Activated CD4-positive, alpha-beta T cell treated with anti-CD3 and anti-CD28 coated beads, Interleukin-2, amount 10 ng/mL, durations not matched to agents 7 days and 5 days (primary cell): ENCODE results near the gene MYO7B. TPM values are rescaled to one million over a fixed set of nuclear protein-coding genes. Genes with fewer than 3 reads are reported as not detected.

Source experiments
- CTCF ChIA-PET: fragments of 350-600 bp; sonication (Branson Sonifier 250); formaldehyde crosslinking; loops from one replicate; lab custom pipeline; 2021; ENCODE audit warnings: antibody characterized with exemption; lab: Charles Lee
- POLR2A ChIA-PET: fragments of 350-600 bp; sonication (Branson Sonifier 250); formaldehyde crosslinking; loops from one replicate; lab custom pipeline; 2021; ENCODE audit warnings: antibody characterized with exemption; lab: Charles Lee
- DNase-seq: peaks from one replicate; pipeline ENCODE4 v3.0.0-alpha.2; 2020
- H3K27ac Mint-ChIP-seq: one replicate; pipeline ENCODE4 v1.8.0; 2021; ENCODE audit warnings: mild to moderate bottlenecking, moderate library complexity, mixed read lengths
- H3K27me3 Mint-ChIP-seq: one replicate; pipeline ENCODE4 v1.8.0; 2021; ENCODE audit warnings: mixed read lengths
- H3K36me3 Mint-ChIP-seq: one replicate; pipeline ENCODE4 v1.8.0; 2021; ENCODE audit warnings: low read depth, mixed read lengths
- H3K4me1 Mint-ChIP-seq: one replicate; pipeline ENCODE4 v1.8.0; 2021; ENCODE audit warnings: mixed read lengths
- H3K4me3 Mint-ChIP-seq: one replicate; pipeline ENCODE4 v1.8.0; 2021; ENCODE audit warnings: mild to moderate bottlenecking, moderate library complexity, mixed read lengths
- H3K9me3 Mint-ChIP-seq: one replicate; pipeline ENCODE4 v1.8.0; 2021; ENCODE audit warnings: mixed read lengths
- total RNA-seq, 2 experiments: library from RNA; stranded (reverse); gene quantifications; one replicate each; pipeline ENCODE4 v1.2.3, GENCODE V29; 2021

MYO7B gene
- total RNA-seq, 2 experiments from 2014 or later = 0.60 to 0.69 TPM

GRCh38 chr2:127673291-127674069 lies 138.0 kb downstream of the MYO7B start:
- ChIA-PET POLR2A (no interaction called here), CTCF (interaction anchor here (0.6 kb wide), 1 partner anchor 123 kb away, joined by 3 read pairs; no protein-coding TSS in a partner anchor)
- Mint-ChIP-seq H3K27me3 (peaks cover 64% of the 10 kb centered on the region), H3K4me1 (peaks cover 10% of the 10 kb centered on the region), H3K36me3 (peaks cover 2% of the 10 kb centered on the region), H3K4me3 (no peak overlapping the region), H3K9me3 (no peaks in the 10 kb centered on the region), H3K27ac (no peak overlapping the region)
- no peak for DNase-seq

DNA sequence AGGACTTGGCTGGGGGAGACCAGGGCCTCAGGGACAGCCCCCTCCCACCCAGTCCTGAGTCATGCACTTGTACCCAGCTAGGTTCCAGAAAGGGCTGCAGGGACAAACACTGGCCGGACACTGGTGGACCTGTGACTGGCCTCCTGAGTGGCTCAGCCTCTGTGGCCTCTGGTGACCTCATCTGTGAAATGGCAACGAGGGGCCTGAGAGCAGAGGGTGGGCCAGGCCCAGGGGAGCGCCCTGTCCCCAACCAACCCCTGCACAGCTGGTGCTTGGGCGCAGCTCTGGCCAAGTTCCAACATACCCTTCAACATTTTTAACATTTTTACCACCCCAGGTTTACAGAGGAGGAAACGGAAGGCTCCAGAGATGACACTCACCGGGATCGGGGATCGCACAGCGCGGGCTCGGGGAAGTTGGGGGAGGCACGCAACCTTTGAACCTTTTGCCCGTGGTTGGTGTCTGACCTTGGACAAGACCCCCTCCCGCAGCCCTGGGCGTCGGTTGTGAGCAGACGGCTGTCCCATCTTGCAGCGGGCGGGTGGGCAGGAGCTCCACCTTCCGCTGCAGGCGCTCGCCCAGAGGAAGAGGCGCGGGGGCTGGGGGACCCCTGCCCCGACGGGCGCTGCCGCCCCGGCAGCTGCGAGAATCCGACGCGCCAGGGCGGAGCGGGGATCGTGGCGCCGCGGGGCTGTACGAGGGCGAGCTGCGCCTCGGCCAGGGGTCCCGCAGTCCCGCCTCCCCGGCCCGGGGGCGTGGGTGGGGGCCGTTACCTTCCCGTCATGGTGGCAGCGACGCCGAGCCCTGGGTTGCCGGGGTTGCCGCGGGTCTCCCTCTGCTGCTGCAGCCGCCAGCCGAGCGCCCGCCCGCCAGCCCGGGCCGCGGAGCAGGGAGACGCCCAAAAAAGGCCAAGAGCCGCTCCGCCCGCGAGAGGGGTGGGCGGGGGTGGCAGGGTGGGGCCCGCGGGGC lies 139.0 kb downstream of the MYO7B start:
- H3K27me3 Mint-ChIP-seq = peaks cover 64% of the 10 kb centered on the region
- peak overlapping the region; percentile 44 for H3K4me3 Mint-ChIP-seq
- POLR2A ChIA-PET = no interaction called here
- H3K4me1 Mint-ChIP-seq = peaks cover 10% of the 10 kb centered on the region
- no peak overlapping the region for H3K27ac Mint-ChIP-seq
- no peaks in the 10 kb centered on the region for H3K9me3 Mint-ChIP-seq
- H3K36me3 Mint-ChIP-seq = peaks cover 2% of the 10 kb centered on the region
- CTCF ChIA-PET = no interaction called here
- peak; percentile 20 for DNase-seq

DNA sequence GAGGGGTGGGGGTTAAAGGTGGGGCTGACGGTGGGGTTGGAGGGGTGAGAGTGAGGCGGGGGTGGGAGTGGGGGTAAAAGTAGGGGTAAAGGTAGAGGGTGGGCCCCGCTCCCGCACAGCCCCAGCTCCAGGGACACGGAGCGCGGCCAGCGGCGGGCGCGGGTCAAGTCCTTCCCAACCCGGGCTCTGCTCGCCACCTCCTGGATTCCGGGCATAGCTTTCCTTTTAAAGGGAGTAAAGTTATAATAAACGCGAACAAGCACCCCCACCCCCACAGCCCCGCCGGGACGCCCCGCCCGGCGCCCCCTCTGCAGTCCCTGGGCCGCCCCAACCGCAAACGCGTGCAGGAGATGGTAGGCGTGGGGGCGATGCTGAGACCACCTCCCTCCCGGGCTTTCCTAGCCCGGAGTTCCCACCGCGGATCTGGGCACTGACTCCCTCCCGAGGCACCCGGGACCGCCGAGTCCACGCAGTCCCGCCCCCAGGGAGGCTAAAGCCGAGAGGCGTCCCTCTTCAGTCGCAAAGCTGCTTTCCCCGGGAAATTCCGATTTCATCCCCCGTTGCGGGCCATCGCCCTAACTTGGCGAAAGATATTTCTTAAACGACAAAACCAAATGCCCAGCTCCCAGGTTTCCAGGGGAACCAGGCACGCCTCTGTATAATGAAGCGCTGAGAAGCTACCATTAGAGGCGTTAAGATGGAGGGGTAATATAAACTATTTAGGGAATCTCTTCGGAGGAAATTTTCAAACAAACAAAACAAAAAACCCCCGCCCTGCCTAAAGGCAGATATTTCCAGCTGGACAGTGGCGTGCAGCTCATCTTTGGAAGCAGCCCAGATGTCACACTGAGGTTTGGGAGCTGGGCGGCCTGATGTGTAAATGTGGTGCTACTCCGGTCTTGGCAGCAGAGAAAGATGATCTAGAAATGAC lies 140.1 kb downstream of the MYO7B start, which contains the start of gene LIMS2:
LIMS2 (minus strand) TSS at position 200 of the 931 bp plus-strand sequence. CDS start 506 bp downstream, outside the sequence.
- Mint-ChIP-seq H3K27ac (no peak within 1 kb of the TSS), H3K9me3 (no peaks in the 10 kb centered on the region), H3K36me3 (peaks cover 2% of the 10 kb centered on the region), H3K27me3 (peaks cover 56% of the 10 kb centered on the region), H3K4me1 (peaks cover 10% of the 10 kb centered on the region), H3K4me3 (peak within 1 kb of the TSS; percentile 44)
- CTCF ChIA-PET = interaction anchor here (0.9 to 1.3 kb wide), 2 partner anchors 20 to 41 kb away, joined by 3 to 5 read pairs; no protein-coding TSS in a partner anchor
- DNase-seq = no peak
- POLR2A ChIA-PET = no interaction called here

GRCh38 chr2:127676906-127677305 lies 141.4 kb downstream of the MYO7B start:
- Mint-ChIP-seq H3K4me3 (no peak overlapping the region), H3K36me3 (peaks cover 2% of the 10 kb centered on the region), H3K4me1 (peaks cover 15% of the 10 kb centered on the region), H3K27ac (no peak overlapping the region), H3K9me3 (no peaks in the 10 kb centered on the region), H3K27me3 (peaks cover 55% of the 10 kb centered on the region)
- ChIA-PET POLR2A (no interaction called here), CTCF (interaction anchor here (0.8 to 1.3 kb wide), 2 partner anchors 27 to 40 kb away, joined by 3 to 4 read pairs; no protein-coding TSS in a partner anchor)
- DNase-seq = no peak

- peaks cover 17% of the 10 kb centered on the region for H3K4me1 Mint-ChIP-seq
- no peak overlapping the region for H3K4me3 Mint-ChIP-seq
- H3K27ac Mint-ChIP-seq = no peak overlapping the region
- ChIA-PET POLR2A (no interaction called here), CTCF (no interaction called here)
- H3K27me3 Mint-ChIP-seq = peaks cover 47% of the 10 kb centered on the region
- no peaks in the 10 kb centered on the region for H3K9me3 Mint-ChIP-seq
- peaks cover 2% of the 10 kb centered on the region for H3K36me3 Mint-ChIP-seq
- no peak for DNase-seq
Measured at GRCh38 chr2:127678531-127678930, 143.0 kb downstream of the MYO7B start.

DNA sequence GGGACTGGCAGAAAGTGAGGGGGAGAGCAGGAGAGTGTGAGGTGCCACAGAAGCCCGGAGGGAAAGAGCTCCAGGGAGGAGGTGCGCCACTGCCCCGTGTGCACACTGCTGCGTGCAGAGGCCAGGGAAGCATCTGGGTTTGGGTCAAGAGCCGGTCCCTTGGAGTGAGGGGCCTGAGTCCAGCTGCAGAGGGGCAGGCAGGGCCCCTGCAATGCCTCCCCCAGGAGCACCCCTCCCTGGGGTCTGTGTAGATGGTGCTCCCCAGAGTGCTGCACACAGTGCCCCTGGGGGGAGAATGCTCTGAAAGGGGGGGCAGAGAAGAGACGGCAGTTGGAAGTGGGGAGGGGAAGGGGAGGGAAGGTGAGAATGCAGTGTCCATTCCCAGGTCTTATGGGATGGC lies 143.5 kb downstream of the MYO7B start:
- ChIA-PET CTCF (no interaction called here), POLR2A (no interaction called here)
- Mint-ChIP-seq H3K4me1 (peaks cover 17% of the 10 kb centered on the region), H3K4me3 (no peak overlapping the region), H3K9me3 (no peaks in the 10 kb centered on the region), H3K27me3 (peaks cover 43% of the 10 kb centered on the region), H3K36me3 (peaks cover 2% of the 10 kb centered on the region), H3K27ac (no peak overlapping the region)
- no peak for DNase-seq

- peaks cover 37% of the 10 kb centered on the region for H3K27me3 Mint-ChIP-seq
- H3K27ac Mint-ChIP-seq = no peak overlapping the region
- peaks cover 2% of the 10 kb centered on the region for H3K36me3 Mint-ChIP-seq
- H3K9me3 Mint-ChIP-seq = no peaks in the 10 kb centered on the region
- ChIA-PET CTCF (no interaction called here), POLR2A (interaction anchor here (0.7 kb wide), 1 partner anchor 52 kb away, joined by 3 read pairs; no protein-coding TSS in a partner anchor)
- no peak for DNase-seq
- peaks cover 13% of the 10 kb centered on the region for H3K4me1 Mint-ChIP-seq
- H3K4me3 Mint-ChIP-seq = no peak overlapping the region
Measured at GRCh38 chr2:127679680-127680361, 144.3 kb downstream of the MYO7B start.

DNA sequence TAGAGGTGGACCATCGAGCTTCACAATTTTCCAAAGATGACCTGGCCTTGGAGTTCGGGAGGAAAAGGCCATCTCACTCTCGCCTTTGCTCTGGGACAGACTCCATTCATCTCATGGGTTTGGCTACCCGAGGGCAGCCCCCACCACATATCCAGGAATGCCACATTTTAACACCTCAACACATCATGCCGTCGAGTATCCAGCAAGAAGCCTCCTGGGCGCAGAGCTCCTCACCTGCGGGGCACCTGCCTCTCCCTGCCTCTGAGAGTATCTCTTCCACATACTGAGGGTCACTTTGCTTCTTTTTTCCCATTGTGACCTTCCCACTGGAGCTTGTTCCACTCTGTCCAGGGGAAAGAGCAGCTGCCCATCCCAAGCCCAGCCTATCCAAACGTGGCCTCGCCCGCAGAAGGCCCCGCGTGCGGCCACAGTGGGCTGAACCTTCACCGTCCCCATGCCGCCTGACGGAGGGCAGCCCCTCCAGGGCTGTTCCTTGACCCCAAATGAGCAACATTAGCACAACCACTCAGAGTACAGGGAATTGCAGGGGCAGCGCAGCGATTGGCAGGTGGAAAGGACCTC lies 145.3 kb downstream of the MYO7B start:
- Mint-ChIP-seq H3K9me3 (no peaks in the 10 kb centered on the region), H3K27ac (no peak overlapping the region), H3K4me1 (peaks cover 10% of the 10 kb centered on the region), H3K36me3 (peaks cover 2% of the 10 kb centered on the region), H3K4me3 (no peak overlapping the region), H3K27me3 (peaks cover 34% of the 10 kb centered on the region)
- DNase-seq = no peak
- ChIA-PET POLR2A (interaction anchor here (0.7 kb wide), 1 partner anchor 53 kb away, joined by 3 read pairs; no protein-coding TSS in a partner anchor), CTCF (no interaction called here)

- peaks cover 31% of the 10 kb centered on the region for H3K27me3 Mint-ChIP-seq
- POLR2A ChIA-PET = no interaction called here
- CTCF ChIA-PET = no interaction called here
- H3K9me3 Mint-ChIP-seq = no peaks in the 10 kb centered on the region
- DNase-seq = no peak
- H3K36me3 Mint-ChIP-seq = peaks cover 2% of the 10 kb centered on the region
- no peak overlapping the region for H3K4me3 Mint-ChIP-seq
- H3K27ac Mint-ChIP-seq = no peak overlapping the region
- peaks cover 8% of the 10 kb centered on the region for H3K4me1 Mint-ChIP-seq
Measured at GRCh38 chr2:127681288-127681804, 145.9 kb downstream of the MYO7B start.

- no peak overlapping the region for H3K4me3 Mint-ChIP-seq
- POLR2A ChIA-PET = no interaction called here
- H3K4me1 Mint-ChIP-seq = peaks cover 8% of the 10 kb centered on the region
- DNase-seq = no peak
- H3K27ac Mint-ChIP-seq = no peak overlapping the region
- H3K27me3 Mint-ChIP-seq = peaks cover 30% of the 10 kb centered on the region
- H3K36me3 Mint-ChIP-seq = no peaks in the 10 kb centered on the region
- CTCF ChIA-PET = interaction anchor here (0.6 kb wide), 1 partner anchor 130 kb away, joined by 4 read pairs; no protein-coding TSS in a partner anchor
- no peaks in the 10 kb centered on the region for H3K9me3 Mint-ChIP-seq
Measured at GRCh38 chr2:127681976-127682857, 146.7 kb downstream of the MYO7B start.
